HCT116 (cell line): Measurements from ENCODE around the gene ARFGAP1.
"Not testable (repeated sequence)": the region's sequence is repeated elsewhere in the genome, so short reads cannot be mapped to it uniquely, and the experiment has no call there.

Source experiments
- CEBPB ChIP-seq: IDR thresholded peaks from 2 replicates; pipeline ENCODE4 v1.6.1; 2012; ENCODE audit warnings: low read depth
- MAX ChIP-seq: IDR thresholded peaks from 2 replicates; pipeline ENCODE4 v1.6.1; 2012
- POLR2A ChIP-seq: IDR thresholded peaks from 2 replicates; pipeline ENCODE4 v1.7.0; 2011; ENCODE audit warnings: borderline replicate concordance; ENCODE audit not compliant: insufficient read depth, insufficient read length; ENCODE audit errors: extremely low read depth
- POLR2AphosphoS5 ChIP-seq: IDR thresholded peaks from 2 replicates; pipeline ENCODE4 v1.6.1; 2011; ENCODE audit warnings: mild to moderate bottlenecking, low read depth, low read length, moderate library complexity
- SP1 ChIP-seq: IDR thresholded peaks from 2 replicates; pipeline ENCODE4 v1.6.1; 2012; ENCODE audit warnings: low read depth
- TF ChIP-seq, protein P1 (sequence below): IDR thresholded peaks from 2 replicates; pipeline ENCODE4 v1.6.1; 2012; ENCODE audit warnings: low read depth
- TF ChIP-seq, protein P2 (sequence below), 3 experiments: fragments of 200-600 bp in 1 of 3; sonication (generic) in 1 of 3; IDR thresholded peaks in 2 of 3; conservative IDR thresholded peaks in 1 of 3; 2 replicates each; pipeline ENCODE4 v1.5.1; 2012 to 2017; ENCODE audit warnings: low read depth in 2 of 3, low read length in 2 of 3, antibody characterized with exemption in 1 of 3, borderline replicate concordance in 1 of 3, control low read depth in 1 of 3, mild to moderate bottlenecking in 1 of 3, mixed read lengths in 1 of 3, mixed run types in 1 of 3, moderate library complexity in 1 of 3; ENCODE audit not compliant: insufficient read depth in 1 of 3

DNA sequence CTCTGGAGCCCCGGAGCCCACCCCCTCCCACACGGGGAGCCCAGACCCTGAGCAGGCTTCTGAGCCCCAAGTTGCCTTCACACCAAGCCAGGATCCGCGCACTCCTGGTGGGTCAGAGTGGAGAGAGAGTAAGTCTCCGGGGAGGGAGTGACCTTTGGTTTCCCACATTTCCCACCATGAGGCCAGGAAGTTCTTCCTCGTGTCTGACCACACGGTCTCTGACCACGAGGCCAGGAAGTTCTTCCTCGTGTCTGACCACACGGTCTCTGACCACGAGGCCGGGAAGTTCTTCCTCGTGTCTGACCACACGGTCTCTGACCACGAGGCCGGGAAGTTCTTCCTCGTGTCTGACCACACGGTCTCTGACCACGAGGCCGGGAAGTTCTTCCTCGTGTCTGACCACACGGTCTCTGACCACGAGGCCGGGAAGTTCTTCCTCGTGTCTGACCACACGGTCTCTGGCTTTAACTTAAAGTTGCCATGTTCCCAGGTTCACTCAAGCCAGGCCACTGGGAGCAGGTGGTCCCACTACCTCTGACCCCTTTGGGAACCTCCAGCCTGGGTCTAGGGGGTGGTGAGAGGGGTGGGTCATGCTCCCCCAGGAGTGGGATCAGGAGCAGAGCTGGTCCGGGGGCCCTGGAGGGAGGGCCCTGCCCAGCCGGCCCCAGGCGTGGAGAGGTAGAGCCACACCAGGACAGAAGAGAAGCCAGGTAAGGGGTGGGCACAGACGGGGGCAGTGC, 33.5 kb downstream of the ARFGAP1 start:
- not testable (repeated sequence) for TF ChIP-seq CEBPB, POLR2A, SP1, MAX, POLR2AphosphoS5
- TF ChIP-seq, protein P1, sequence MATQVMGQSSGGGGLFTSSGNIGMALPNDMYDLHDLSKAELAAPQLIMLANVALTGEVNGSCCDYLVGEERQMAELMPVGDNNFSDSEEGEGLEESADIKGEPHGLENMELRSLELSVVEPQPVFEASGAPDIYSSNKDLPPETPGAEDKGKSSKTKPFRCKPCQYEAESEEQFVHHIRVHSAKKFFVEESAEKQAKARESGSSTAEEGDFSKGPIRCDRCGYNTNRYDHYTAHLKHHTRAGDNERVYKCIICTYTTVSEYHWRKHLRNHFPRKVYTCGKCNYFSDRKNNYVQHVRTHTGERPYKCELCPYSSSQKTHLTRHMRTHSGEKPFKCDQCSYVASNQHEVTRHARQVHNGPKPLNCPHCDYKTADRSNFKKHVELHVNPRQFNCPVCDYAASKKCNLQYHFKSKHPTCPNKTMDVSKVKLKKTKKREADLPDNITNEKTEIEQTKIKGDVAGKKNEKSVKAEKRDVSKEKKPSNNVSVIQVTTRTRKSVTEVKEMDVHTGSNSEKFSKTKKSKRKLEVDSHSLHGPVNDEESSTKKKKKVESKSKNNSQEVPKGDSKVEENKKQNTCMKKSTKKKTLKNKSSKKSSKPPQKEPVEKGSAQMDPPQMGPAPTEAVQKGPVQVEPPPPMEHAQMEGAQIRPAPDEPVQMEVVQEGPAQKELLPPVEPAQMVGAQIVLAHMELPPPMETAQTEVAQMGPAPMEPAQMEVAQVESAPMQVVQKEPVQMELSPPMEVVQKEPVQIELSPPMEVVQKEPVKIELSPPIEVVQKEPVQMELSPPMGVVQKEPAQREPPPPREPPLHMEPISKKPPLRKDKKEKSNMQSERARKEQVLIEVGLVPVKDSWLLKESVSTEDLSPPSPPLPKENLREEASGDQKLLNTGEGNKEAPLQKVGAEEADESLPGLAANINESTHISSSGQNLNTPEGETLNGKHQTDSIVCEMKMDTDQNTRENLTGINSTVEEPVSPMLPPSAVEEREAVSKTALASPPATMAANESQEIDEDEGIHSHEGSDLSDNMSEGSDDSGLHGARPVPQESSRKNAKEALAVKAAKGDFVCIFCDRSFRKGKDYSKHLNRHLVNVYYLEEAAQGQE: not testable (repeated sequence)
- TF ChIP-seq, protein P2, sequence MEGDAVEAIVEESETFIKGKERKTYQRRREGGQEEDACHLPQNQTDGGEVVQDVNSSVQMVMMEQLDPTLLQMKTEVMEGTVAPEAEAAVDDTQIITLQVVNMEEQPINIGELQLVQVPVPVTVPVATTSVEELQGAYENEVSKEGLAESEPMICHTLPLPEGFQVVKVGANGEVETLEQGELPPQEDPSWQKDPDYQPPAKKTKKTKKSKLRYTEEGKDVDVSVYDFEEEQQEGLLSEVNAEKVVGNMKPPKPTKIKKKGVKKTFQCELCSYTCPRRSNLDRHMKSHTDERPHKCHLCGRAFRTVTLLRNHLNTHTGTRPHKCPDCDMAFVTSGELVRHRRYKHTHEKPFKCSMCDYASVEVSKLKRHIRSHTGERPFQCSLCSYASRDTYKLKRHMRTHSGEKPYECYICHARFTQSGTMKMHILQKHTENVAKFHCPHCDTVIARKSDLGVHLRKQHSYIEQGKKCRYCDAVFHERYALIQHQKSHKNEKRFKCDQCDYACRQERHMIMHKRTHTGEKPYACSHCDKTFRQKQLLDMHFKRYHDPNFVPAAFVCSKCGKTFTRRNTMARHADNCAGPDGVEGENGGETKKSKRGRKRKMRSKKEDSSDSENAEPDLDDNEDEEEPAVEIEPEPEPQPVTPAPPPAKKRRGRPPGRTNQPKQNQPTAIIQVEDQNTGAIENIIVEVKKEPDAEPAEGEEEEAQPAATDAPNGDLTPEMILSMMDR (IDR thresholded peaks at IDR 0.05 in 2 of 3, conservative IDR thresholded peaks at IDR 0.05 in 1 of 3; ENCODE audit: borderline replicate concordance in 1 of 3, insufficient read depth in 1 of 3, low read depth in 2 of 3, low read length in 2 of 3): not testable (repeated sequence)
